Small intestine (tissue), 7 donors: ENCODE results near the gene HEPHL1. TPM values are rescaled to one million over a fixed set of nuclear protein-coding genes. Genes with fewer than 3 reads are reported as not detected.

Experiments
- DNase-seq, 2 donors: peaks; one replicate each; pipeline versions ENCODE4 v3.0.0 to v3.0.0-alpha.2; 2013
- FAIRE-seq: peaks from 2 replicates; lab custom pipeline; 2012; peaks lifted over from hg19 to GRCh38; lab: Jason Lieb, UNC
- H3K27ac ChIP-seq, 3 donors: one replicate each; pipeline ENCODE4 v1.5.1; 2013; ENCODE audit warnings: low read length in 2 of 3, mild to moderate bottlenecking in 2 of 3, control low read depth in 1 of 3, inconsistent platforms in 1 of 3, low read depth in 1 of 3, moderate library complexity in 1 of 3
- H3K27me3 ChIP-seq, 3 donors: one replicate each; pipeline ENCODE4 v1.6.1; 2013; ENCODE audit warnings: low read length in 3 of 3, inconsistent platforms in 1 of 3; ENCODE audit not compliant: control insufficient read depth in 3 of 3, insufficient read depth in 3 of 3
- H3K36me3 ChIP-seq, 3 donors: one replicate each; pipeline ENCODE4 v1.6.1; 2013; ENCODE audit warnings: low read length in 3 of 3, inconsistent platforms in 1 of 3, low read depth in 1 of 3, mild to moderate bottlenecking in 1 of 3, moderate library complexity in 1 of 3; ENCODE audit not compliant: control insufficient read depth in 3 of 3, insufficient read depth in 2 of 3
- H3K4me1 ChIP-seq, 3 donors: one replicate each; pipeline ENCODE4 v1.6.1; 2013; ENCODE audit warnings: low read length in 2 of 3, inconsistent platforms in 1 of 3, low read depth in 1 of 3, mild to moderate bottlenecking in 1 of 3, moderate library complexity in 1 of 3; ENCODE audit not compliant: control insufficient read depth in 3 of 3, insufficient read depth in 2 of 3
- H3K4me3 ChIP-seq, 3 donors: one replicate each; pipeline ENCODE4 v1.5.1; 2013; ENCODE audit warnings: low read length in 3 of 3, control low read depth in 1 of 3, inconsistent platforms in 1 of 3, low read depth in 1 of 3, mild to moderate bottlenecking in 1 of 3, moderate library complexity in 1 of 3
- H3K9me3 ChIP-seq, 2 donors: one replicate each; pipeline ENCODE4 v1.6.1; 2013; ENCODE audit warnings: low read depth in 1 of 2, low read length in 1 of 2; ENCODE audit not compliant: control insufficient read depth in 2 of 2, insufficient read depth in 1 of 2
- WGBS, 3 donors: extraction: QIAGEN DNeasy Blood & Tissue Kit; methylation state at CpG; one replicate each; pipeline ENCODE4 v1.1.7; 2013; 5-methylcytosine and 5-hydroxymethylcytosine counted together
- polyA plus RNA-seq, 4 donors: library from polyadenylated mRNA; stranded (reverse) in 3 of 4; unstranded in 1 of 4; fragments of 200-250 nt in 3 of 4; fragments of 120-200 nt in 1 of 4; gene quantifications; one replicate each; pipeline versions ENCODE4 v1.2.1 to v1.2.3, GENCODE V29; 2013
- donor health status: healthy with polysubstance abuse.
- donor health status: control.
- donor health status: control.
- donor health status: Bipolar disorder and iron deficiency.
- donor health status: healthy.

HEPHL1 gene
- polyA plus RNA-seq, 4 donors = 0.74 TPM; not detected in 3

DNA sequence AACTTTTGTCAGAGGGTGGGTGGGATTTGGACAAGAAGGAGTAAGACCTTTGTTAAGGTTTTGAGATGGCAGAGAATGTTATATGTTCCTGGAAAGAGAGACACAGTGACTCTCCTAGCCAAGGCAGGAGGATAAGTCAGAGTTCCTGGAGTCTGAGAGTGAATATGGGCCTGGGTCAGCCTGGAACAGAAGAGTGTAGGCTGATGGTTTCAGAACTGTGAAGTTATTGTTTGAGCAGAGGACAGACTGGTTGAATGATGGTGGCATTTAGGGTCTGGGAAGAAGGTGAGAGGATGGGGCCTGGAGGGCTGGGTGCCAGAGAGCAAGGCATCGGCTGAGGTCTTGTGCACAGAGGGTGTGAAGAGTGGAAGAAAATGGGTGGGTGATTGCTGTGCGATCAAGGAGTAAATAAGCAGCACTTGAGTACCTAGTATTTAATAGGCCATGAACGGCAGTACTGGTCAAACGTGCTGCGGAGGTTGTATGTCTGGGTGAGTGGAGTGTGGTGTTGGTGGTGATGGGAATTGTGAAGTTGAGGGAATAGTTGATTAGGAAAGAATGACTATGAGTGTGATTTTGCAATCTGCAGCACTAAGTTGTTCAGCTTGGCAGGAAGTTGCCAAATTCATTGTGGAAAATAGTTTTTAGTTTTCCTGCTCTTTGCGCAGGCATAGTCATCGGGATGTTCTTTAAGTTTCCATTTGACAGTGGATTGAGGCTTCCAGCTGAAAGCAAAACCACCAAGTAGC lies 109.3 kb downstream of the HEPHL1 start:
- no peak overlapping the region for H3K4me3 ChIP-seq
- H3K27ac ChIP-seq = peak overlapping the region in 1 of 3 donors; percentile 91
- H3K9me3 ChIP-seq = no peaks in the 10 kb centered on the region
- 65 to 80% (median 74%) methylated on average over 7 of the region's 7 CpGs for WGBS, 3 donors
- DNase-seq = peak in 1 of 2 donors; percentile 26
- FAIRE-seq = no peak
- no peaks in the 10 kb centered on the region for H3K36me3 ChIP-seq
- H3K4me1 ChIP-seq = peaks cover 5 to 27% (median 8%) of the 10 kb centered on the region in 3 donors
- H3K27me3 ChIP-seq = no peaks in the 10 kb centered on the region

DNA sequence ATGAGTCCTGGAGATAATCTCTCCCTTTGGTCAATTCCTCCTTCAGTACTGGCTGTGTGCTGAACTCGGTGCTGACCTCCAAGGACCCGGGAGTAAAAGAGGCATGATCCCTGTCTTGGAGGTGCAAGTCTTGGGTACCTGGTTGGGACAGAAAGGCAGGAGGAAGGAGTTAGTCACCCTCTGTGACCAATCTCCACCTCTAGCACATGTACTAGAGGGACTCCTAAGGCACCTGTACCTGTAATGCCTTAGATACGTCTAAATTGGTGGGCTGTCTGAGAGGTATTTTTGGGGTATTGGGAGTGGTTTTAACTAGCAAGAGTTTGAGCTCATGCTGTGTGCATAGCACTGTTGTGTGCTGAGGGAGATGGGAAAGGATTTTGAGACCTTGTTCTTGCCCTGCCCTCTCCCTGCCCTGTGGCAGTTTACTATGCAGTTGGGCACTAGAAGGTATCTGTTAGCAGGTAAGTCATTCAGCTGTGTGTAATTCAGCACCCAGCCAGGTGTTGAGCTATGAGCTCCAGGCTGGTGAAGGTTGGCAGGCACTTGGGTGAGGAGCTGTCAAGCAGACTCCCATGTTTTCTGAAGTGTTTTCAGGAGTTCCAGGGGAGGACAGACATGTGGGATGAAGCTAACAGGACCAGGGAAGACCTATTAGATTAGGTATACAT lies 110.0 kb downstream of the HEPHL1 start:
- DNase-seq (peak in 1 of 2 donors; percentile 19), FAIRE-seq (no peak)
- Histone ChIP-seq H3K27me3 (no peaks in the 10 kb centered on the region), H3K9me3 (no peaks in the 10 kb centered on the region), H3K4me1 (peaks cover 5 to 27% (median 10%) of the 10 kb centered on the region in 3 donors), H3K27ac (peak overlapping the region in 1 of 3 donors; percentile 76), H3K36me3 (no peaks in the 10 kb centered on the region), H3K4me3 (no peak overlapping the region)
- 53 to 63% (median 62%) methylated on average over 3 of the region's 3 CpGs for WGBS, 3 donors

DNA sequence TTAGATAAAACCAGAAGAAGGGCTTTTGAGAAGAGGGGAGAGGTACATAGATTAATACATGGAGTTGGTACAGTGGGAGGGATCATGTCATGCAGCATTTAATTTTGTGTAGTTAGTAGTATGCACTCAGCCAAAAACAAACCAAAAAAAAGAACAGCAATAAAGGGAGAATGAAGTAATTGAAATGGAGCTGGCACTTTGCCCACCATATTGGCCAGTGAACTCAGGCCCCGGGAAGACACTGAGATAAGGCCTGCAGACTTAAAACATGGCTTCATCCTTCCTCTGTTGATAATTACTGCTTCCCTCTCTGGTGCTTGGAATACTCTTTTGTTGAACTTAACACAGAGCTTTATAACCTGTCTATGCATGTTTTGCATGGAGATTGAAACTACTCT lies 110.6 kb downstream of the HEPHL1 start:
- no peaks in the 10 kb centered on the region for H3K27me3 ChIP-seq
- H3K27ac ChIP-seq = peak overlapping the region in 1 of 3 donors; percentile 76
- no peak for DNase-seq
- H3K4me3 ChIP-seq = no peak overlapping the region
- no peaks in the 10 kb centered on the region for H3K36me3 ChIP-seq
- H3K9me3 ChIP-seq = no peaks in the 10 kb centered on the region
- WGBS, 3 donors = 12 to 20% (median 15%) methylated on average over 1 of the region's 1 CpG
- peaks cover 5 to 27% (median 10%) of the 10 kb centered on the region in 3 donors for H3K4me1 ChIP-seq
- FAIRE-seq = no peak

DNA sequence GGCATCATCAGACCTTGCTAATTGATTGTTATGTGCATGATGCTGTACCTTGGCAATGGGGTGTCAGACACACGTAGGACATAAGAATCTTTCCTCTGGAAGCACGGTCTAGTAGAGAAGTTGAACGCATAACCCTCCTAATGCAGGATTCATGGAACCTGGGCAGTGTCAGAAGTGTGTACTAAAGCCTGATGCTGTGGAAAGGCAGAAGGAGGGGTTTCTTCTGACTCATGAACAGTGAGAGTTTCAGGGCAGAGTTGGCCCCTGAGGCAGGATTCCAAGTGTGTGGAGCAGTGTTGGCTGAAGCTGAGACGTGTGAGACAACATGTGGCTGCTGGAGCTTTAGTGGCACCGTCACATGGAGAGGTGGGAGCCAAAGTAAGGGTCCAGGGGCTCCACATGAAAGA lies 111.0 kb downstream of the HEPHL1 start:
- 69 to 73% (median 70%) methylated on average over 5 of the region's 5 CpGs for WGBS, 3 donors
- no peak for DNase-seq
- no peaks in the 10 kb centered on the region for H3K36me3 ChIP-seq
- H3K27ac ChIP-seq = no peak overlapping the region
- peaks cover 5 to 27% (median 10%) of the 10 kb centered on the region in 3 donors for H3K4me1 ChIP-seq
- H3K9me3 ChIP-seq = no peaks in the 10 kb centered on the region
- no peak for FAIRE-seq
- no peaks in the 10 kb centered on the region for H3K27me3 ChIP-seq
- H3K4me3 ChIP-seq = no peak overlapping the region

DNA sequence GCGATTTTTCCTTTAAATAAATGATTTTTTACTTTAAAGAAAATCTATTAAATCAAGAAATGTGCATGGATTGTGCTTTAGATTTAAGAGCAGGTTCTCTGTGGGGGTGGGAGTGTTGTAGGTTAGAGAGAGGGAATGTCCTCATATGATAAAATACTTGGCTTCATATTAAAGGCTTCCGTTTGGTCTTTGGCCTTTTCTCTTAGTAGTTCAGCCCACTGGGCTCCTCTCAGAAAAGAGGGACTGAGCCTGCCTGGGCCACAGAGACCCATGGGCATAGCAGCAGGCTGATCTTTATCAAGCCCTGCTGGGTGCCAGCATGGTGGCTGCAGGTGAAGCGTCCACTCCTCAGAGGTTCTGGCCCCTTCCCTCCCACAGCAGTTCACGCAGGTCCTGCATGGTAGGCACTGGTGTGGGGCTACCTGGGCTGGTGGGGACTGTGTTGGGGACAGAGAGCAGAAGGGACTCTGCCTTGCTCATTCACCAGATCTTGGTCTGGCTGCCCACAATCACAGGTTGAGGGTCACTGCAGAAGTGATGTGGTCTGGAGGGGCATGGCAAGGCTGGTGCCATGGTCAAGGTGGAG lies 111.8 kb downstream of the HEPHL1 start:
- 75 to 90% (median 89%) methylated on average over 4 of the region's 4 CpGs for WGBS, 3 donors
- H3K9me3 ChIP-seq = no peaks in the 10 kb centered on the region
- H3K4me1 ChIP-seq = peaks cover 5 to 21% (median 8%) of the 10 kb centered on the region in 3 donors
- DNase-seq = no peak
- H3K27me3 ChIP-seq = no peaks in the 10 kb centered on the region
- H3K27ac ChIP-seq = no peak overlapping the region
- H3K36me3 ChIP-seq = no peaks in the 10 kb centered on the region
- FAIRE-seq = no peak
- no peak overlapping the region for H3K4me3 ChIP-seq

DNA sequence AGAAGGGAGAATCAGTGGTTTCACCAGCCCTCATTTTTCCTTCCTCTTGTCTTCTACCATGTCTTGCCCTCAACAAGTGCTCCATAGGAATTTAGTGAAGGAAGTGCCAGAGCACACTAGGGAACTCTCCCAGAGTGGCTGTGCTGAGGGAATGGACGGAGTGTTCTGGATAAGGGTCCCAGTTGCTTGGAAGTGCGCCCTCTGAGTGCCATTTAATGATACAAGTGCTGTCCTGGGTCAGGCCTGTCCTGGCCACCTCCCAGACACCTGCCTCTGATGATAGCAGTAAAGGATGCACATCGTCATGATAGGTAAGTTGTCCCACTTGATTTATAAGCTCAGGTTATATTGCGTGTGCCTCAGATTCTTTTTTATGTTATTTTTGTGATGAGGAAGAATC lies 112.6 kb downstream of the HEPHL1 start:
- no peaks in the 10 kb centered on the region for H3K36me3 ChIP-seq
- no peak overlapping the region for H3K27ac ChIP-seq
- H3K9me3 ChIP-seq = no peaks in the 10 kb centered on the region
- DNase-seq (no peak), FAIRE-seq (no peak)
- H3K4me3 ChIP-seq = no peak overlapping the region
- no peaks in the 10 kb centered on the region for H3K27me3 ChIP-seq
- 84 to 89% (median 88%) methylated on average over 4 of the region's 4 CpGs for WGBS, 3 donors
- peaks cover 5 to 18% (median 6%) of the 10 kb centered on the region in 3 donors for H3K4me1 ChIP-seq

DNA sequence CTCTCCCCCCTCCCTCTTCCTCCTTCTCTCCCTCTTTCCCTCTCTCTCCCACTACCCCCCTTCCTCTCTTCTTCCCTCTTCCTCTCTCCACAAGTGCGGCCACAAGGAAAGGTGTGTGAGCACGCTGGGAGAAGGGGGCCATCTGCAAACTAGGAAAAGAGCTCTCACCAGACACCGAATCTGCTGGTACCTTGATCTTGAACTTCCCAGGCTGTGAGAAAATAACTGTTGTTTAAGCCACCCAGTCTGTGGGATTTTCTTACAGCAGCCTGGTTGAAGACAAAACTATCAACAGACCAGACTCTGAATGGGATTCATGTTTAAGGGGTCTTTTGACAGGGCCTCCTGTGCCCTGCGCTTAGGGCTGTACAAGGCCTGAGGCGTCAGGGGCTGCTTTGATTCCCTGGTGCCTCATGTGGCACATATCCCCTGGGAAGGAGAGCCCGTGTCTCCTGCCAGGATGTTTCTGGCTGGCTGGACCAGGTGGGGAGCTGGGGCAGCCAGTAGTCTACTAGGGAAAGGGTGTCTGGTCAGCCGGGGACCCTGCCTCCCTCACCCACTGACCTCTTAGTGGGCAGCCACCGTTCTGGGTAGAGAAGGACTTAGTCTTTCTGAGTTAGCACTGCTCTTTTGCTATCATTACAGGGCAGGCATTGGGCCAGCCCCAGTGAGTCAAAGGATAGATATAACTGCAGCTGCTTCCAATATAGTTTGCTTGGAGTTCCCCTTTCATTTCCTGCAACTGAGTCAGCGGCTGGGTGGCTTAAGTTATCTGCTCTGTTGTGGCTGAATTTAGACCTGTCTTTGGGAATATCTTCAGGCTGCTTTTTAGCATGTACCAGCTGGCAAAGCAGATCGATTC lies 113.7 kb downstream of the HEPHL1 start:
- peak in 1 of 2 donors; percentile 44 for DNase-seq
- no peaks in the 10 kb centered on the region for H3K36me3 ChIP-seq
- whole genome bisulfite sequencing, 3 donors = 42 to 50% (median 46%) methylated on average over 9 to 10 of the region's 10 CpGs
- H3K4me1 ChIP-seq = peaks cover 5 to 14% (median 9%) of the 10 kb centered on the region in 3 donors
- no peak overlapping the region for H3K4me3 ChIP-seq
- no peaks in the 10 kb centered on the region for H3K27me3 ChIP-seq
- no peaks in the 10 kb centered on the region for H3K9me3 ChIP-seq
- H3K27ac ChIP-seq = peak overlapping the region in 1 of 3 donors; percentile 81
- no peak for FAIRE-seq

DNA sequence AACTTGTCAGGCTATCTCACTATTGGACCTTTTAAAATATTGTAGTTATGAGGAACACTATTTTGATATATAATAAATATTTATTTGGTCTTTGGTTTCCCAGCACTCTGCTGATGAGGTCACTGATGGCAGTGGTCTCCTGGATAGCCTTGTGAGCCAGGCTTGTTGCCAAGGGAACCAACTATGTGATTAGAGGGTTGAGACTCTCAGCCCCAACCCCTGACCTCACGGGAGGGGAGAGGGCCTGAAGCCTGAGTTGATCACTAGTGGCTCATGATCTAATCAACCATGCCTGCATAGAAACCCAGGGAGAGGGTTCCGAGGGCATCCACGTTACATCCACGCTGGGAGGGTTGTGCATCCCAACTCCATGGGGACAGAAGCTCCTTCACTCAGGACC lies 118.3 kb downstream of the HEPHL1 start:
- peaks cover 0 to 13% (median 5%) of the 10 kb centered on the region in 3 donors for H3K4me1 ChIP-seq
- DNase-seq (no peak), FAIRE-seq (no peak)
- no peak overlapping the region for H3K27ac ChIP-seq
- H3K36me3 ChIP-seq = peaks cover 0 to 4% (median 0%) of the 10 kb centered on the region in 3 donors
- H3K4me3 ChIP-seq = no peak overlapping the region
- whole genome bisulfite sequencing, 3 donors = 85 to 95% (median 86%) methylated on average over 4 of the region's 4 CpGs
- H3K27me3 ChIP-seq = no peaks in the 10 kb centered on the region
- H3K9me3 ChIP-seq = no peaks in the 10 kb centered on the region
